BE2C (cell line): Measurements from ENCODE around the gene IGFBPL1.

ENCODE experiments used
- DNase-seq: peaks from one replicate; pipeline ENCODE4 v3.0.0-alpha.2; 2020
- H3K27me3 ChIP-seq: fragments of 250-450 bp; sonication (Bioruptor Pico); 2 replicates; pipeline ENCODE4 v1.5.1; 2020; ENCODE audit warnings: mild to moderate bottlenecking
- H3K36me3 ChIP-seq: fragments of 250-450 bp; sonication (Bioruptor Pico); 2 replicates; pipeline ENCODE4 v1.5.1; 2020; ENCODE audit warnings: mild to moderate bottlenecking
- H3K4me1 ChIP-seq: fragments of 250-450 bp; sonication (Bioruptor Pico); 2 replicates; pipeline ENCODE4 v1.5.1; 2020
- H3K4me3 ChIP-seq: 2 replicates; pipeline ENCODE4 v1.5.1; 2011; ENCODE audit warnings: low read depth, low read length
- H3K9me3 ChIP-seq: fragments of 250-450 bp; sonication (Bioruptor Pico); 2 replicates; pipeline ENCODE4 v1.5.1; 2020
- CTCF ChIP-seq: IDR thresholded peaks from 2 replicates; pipeline ENCODE4 v1.5.1; 2012; ENCODE audit warnings: mild to moderate bottlenecking, low read depth, low read length

IGFBPL1 gene

GRCh38 chr9:38387751-38388150 lies 36.5 kb downstream of the IGFBPL1 start:
- no peaks in the 10 kb centered on the region for H3K27me3 ChIP-seq
- H3K4me3 ChIP-seq, result no peak overlapping the region

DNA sequence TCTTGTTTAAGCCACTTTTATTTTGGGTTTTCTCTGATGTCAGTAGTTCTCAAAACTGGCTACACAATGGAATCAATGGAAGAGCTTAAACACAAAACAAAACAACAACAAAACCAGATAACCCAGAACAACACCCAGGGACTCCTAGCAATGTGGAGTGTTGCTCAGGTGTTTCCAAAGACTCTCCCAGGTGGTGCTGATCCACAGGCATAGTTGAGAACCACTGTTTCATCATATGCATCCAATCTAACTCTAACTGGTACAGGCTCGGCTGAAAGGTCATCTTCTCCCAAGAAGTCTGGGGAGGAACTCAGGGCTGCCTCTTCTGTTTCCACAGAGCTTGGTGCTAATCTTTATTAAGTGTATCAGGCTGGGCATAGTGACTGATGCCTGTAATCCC lies 37.2 kb downstream of the IGFBPL1 start:
- no peaks in the 10 kb centered on the region for H3K27me3 ChIP-seq
- H3K4me3 ChIP-seq, result no peak overlapping the region
- DNase-seq, result no peak
- H3K36me3 ChIP-seq, result no peaks in the 10 kb centered on the region
- no peaks in the 10 kb centered on the region for H3K4me1 ChIP-seq
- no peaks in the 10 kb centered on the region for H3K9me3 ChIP-seq
- TF ChIP-seq CTCF, result no peak

More at GRCh38 chr9:38387751-38388150, 36.5 kb downstream of the IGFBPL1 start:
- no peaks in the 10 kb centered on the region for H3K36me3 ChIP-seq
- no peak for DNase-seq
- no peak for TF ChIP-seq CTCF
- no peaks in the 10 kb centered on the region for H3K9me3 ChIP-seq
- no peaks in the 10 kb centered on the region for H3K4me1 ChIP-seq

DNA sequence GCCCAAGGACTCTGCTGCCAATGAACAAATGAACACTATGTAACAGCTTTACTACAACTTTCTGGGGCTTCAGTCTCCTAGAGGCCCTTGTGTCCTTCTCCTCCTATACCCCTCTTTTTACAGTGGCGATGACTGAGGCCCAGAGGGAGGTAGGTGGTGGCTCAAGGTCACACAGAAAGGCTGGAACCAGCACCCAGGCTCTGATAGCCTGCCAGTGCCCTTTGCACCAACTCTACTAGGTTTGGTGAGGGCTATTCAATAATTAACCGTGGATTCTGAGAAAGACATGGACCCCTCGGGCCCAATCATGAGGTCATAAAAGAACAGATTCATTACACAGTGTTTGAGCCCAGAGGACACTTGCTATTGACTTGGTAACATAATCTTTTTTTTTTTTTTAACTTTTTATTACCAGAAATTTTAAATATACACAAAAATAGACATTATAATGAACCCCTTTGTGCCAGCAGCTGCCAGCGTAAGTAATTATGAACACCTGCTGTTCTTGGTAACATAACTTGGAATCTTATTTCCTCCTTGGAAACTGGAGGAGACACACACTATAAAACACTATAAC lies 37.8 kb downstream of the IGFBPL1 start:
- Histone ChIP-seq H3K36me3 (no peaks in the 10 kb centered on the region), H3K4me1 (no peaks in the 10 kb centered on the region), H3K27me3 (no peaks in the 10 kb centered on the region), H3K4me3 (no peak overlapping the region), H3K9me3 (no peaks in the 10 kb centered on the region)
- TF ChIP-seq CTCF, result no peak
- DNase-seq, result no peak

DNA sequence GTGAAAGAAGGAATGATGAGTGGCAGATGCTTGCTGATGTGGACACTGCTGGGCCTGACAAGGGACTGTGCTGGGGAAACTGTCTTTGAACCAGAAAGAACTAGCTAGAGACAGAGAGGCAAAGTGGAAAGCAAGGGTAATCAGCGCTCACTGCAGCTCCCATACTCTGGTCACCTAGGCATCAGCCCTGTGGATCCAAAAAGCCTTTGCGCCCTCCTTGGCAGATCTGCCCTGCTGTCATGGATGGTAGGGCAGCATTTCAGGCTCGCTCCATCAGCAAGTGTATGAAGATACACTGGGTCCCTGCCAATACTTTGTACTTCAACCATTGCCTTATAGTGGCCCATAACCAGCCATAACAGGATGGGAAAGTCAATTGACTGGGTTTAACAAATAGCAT lies 38.4 kb downstream of the IGFBPL1 start:
- Histone ChIP-seq H3K4me3 (no peak overlapping the region), H3K27me3 (no peaks in the 10 kb centered on the region), H3K36me3 (no peaks in the 10 kb centered on the region), H3K9me3 (no peaks in the 10 kb centered on the region), H3K4me1 (no peaks in the 10 kb centered on the region)
- TF ChIP-seq CTCF, result no peak
- DNase-seq, result no peak

- Histone ChIP-seq H3K27me3 (no peaks in the 10 kb centered on the region), H3K9me3 (no peaks in the 10 kb centered on the region), H3K4me1 (no peaks in the 10 kb centered on the region), H3K4me3 (no peak overlapping the region), H3K36me3 (no peaks in the 10 kb centered on the region)
- TF ChIP-seq CTCF, result no peak
- DNase-seq, result no peak
Observed at GRCh38 chr9:38384990-38385848, 39.0 kb downstream of the IGFBPL1 start.

- H3K27me3 ChIP-seq, result no peaks in the 10 kb centered on the region
- no peak for TF ChIP-seq CTCF
Observed at GRCh38 chr9:38382141-38382540, 42.1 kb downstream of the IGFBPL1 start.

More at GRCh38 chr9:38382141-38382540, 42.1 kb downstream of the IGFBPL1 start:
- Histone ChIP-seq H3K9me3 (no peaks in the 10 kb centered on the region), H3K36me3 (no peaks in the 10 kb centered on the region), H3K4me3 (no peak overlapping the region), H3K4me1 (no peaks in the 10 kb centered on the region)
- no peak for DNase-seq
